Cardiac muscle cell (in vitro differentiated cells and primary cell): ENCODE data around the gene XPC. TPM values are rescaled to one million over a fixed set of nuclear protein-coding genes. Genes with fewer than 3 reads are reported as not detected.

Experiments
- DNase-seq, 2 donors: peaks; one replicate each; pipeline versions ENCODE4 v3.0.0 to v3.0.0-alpha.2; 2010 to 2017; ENCODE audit warnings: low read depth in 1 of 2, low spot score in 1 of 2
- H3K27ac ChIP-seq: fragments of 200-600 bp; sonication (generic); 2 replicates; pipeline ENCODE4 v1.5.1; 2016
- H3K27me3 ChIP-seq: fragments of 200-600 bp; sonication (generic); 2 replicates; pipeline ENCODE4 v1.6.0; 2016; ENCODE audit warnings: control low read depth
- H3K36me3 ChIP-seq: fragments of 200-600 bp; sonication (generic); 2 replicates; pipeline ENCODE4 v1.5.1; 2016; ENCODE audit warnings: control low read depth
- H3K4me1 ChIP-seq: fragments of 200-600 bp; sonication (generic); 2 replicates; pipeline ENCODE4 v1.8.1; 2017; ENCODE audit warnings: low read depth, mild to moderate bottlenecking, mixed run types
- H3K4me3 ChIP-seq: fragments of 200-600 bp; sonication (generic); 2 replicates; pipeline ENCODE4 v1.5.1; 2016; ENCODE audit warnings: mild to moderate bottlenecking
- H3K9me3 ChIP-seq: fragments of 200-600 bp; sonication (generic); 2 replicates; pipeline ENCODE4 v1.5.1; 2017; ENCODE audit warnings: low read depth, mild to moderate bottlenecking, control low read depth
- CTCF ChIP-seq: IDR thresholded peaks from 2 replicates; pipeline ENCODE4 v1.5.1; 2012; ENCODE audit warnings: low read depth, mild to moderate bottlenecking, low read length
- polyA plus RNA-seq: library from polyadenylated mRNA; unstranded; fragments of >200 nt; fragmentation: Nextera tagmentation; extraction: Ambion mirVana; gene quantifications from 2 replicates; pipeline ENCODE4 v1.2.1, GENCODE V29; 2016
- total RNA-seq: library from RNA; depleted of rRNA; stranded (reverse); fragments of >200 nt; gene quantifications from 2 replicates; pipeline ENCODE4 v1.2.3, GENCODE V29; 2016

The XPC gene
- total and polyA plus RNA-seq, 2 experiments from 2014 or later, result 26.6 to 37.7 TPM

GRCh38 chr3:14127516-14128161, 50.8 kb downstream of the XPC start:
- no peak overlapping the region for H3K4me3 ChIP-seq
- DNase-seq, result no peak
- no peak for TF ChIP-seq CTCF
- no peaks in the 10 kb centered on the region for H3K27me3 ChIP-seq
- no peaks in the 10 kb centered on the region for H3K9me3 ChIP-seq
- H3K4me1 ChIP-seq, result peaks cover 6% of the 10 kb centered on the region
- no peak overlapping the region for H3K27ac ChIP-seq
- H3K36me3 ChIP-seq, result peaks cover 23% of the 10 kb centered on the region

- DNase-seq, result no peak
Measured at GRCh38 chr3:14126887-14127505, 51.4 kb downstream of the XPC start.

DNA sequence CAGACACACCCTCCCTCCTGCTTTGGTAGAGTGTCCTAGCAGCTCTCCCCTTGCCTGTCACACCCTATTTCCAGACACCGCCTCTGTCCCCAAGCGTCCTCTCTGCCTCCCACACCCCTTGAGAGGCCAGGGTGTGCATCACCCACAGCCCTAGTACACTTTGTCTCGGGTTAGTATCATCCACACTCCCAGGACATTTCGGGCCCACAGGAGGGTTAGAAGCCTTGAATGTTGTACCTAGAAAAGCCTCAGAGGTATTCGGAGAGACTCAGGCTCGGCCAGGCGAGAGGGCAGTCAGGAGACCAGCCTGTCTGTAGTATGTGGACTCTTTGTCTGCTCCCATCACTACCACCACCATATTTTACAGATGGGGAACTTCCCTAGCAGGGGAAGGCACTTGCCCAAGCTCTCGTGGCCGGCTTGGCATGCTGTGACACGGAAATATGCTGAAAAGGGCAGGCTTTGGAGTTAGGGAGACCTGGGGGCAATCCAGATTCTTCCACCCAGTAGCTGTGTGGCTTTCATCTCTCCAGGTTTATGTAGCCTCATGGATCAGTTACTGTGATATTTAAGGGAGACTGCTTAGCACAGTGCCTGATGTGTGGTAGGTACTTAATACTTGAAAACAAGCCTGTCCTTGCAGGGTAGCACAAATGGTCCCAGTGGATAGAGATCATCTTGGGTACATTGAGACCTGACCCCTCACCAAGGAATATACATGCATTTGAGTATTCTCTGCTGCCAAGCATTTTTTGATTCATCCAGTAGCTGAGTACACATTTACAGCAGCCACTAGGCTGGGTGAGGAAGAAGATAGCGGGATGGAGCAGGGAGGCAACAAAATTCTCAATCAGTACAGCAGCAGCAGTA, 52.1 kb downstream of the XPC start:
- DNase-seq, result no peak
- no peaks in the 10 kb centered on the region for H3K9me3 ChIP-seq
- no peaks in the 10 kb centered on the region for H3K27me3 ChIP-seq
- H3K4me3 ChIP-seq, result peak overlapping the region; percentile 97
- TF ChIP-seq CTCF, result no peak
- peaks cover 17% of the 10 kb centered on the region for H3K36me3 ChIP-seq
- H3K27ac ChIP-seq, result peak overlapping the region; percentile 83
- peaks cover 6% of the 10 kb centered on the region for H3K4me1 ChIP-seq

More at GRCh38 chr3:14126887-14127505, 51.4 kb downstream of the XPC start:
- H3K9me3 ChIP-seq, result no peaks in the 10 kb centered on the region
- peaks cover 6% of the 10 kb centered on the region for H3K4me1 ChIP-seq
- no peak overlapping the region for H3K4me3 ChIP-seq
- H3K27me3 ChIP-seq, result no peaks in the 10 kb centered on the region
- no peak overlapping the region for H3K27ac ChIP-seq
- H3K36me3 ChIP-seq, result peaks cover 21% of the 10 kb centered on the region
- TF ChIP-seq CTCF, result no peak

DNA sequence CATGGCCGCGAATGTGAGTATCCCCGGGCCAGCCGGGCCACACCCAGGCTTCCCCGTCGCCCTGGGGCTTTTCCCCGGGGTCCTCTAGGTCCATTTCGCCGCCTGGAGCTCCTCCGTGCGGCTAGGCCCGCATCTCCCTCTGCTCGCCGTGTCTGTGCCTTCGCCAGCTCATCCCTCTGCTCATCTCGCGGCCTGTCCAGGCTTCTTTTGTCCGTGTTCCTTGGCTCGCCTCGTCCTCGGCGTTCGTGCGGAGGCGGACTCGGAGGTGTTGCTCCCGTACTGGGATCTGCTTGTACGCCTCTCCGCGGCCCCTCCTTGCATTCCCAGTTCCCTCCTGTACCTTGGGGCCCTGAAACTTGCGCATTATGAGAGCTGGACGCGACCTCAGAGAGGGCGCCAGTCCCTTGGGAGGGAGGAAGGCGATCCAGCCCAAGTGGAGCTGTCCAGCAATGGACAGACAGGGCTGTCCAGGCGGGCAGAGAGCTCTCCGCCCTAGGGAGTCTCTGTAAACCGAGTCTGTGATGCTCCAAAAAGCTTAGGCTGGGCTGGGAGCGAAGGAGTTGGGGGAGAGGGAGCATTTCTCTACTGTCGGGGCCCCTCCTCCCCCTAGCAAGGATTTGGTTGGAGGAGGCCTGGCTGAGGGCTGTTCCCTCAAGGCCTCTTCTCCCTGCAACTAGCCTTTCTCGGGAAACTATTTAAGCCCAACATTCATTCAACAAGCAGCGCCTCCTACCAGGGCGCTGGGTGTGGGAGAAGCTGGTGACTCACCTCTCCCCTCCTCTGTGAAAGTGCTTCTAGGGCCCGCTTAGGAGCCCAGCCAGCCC, 53.0 kb downstream of the XPC start:
- Histone ChIP-seq H3K9me3 (no peaks in the 10 kb centered on the region), H3K27ac (peak overlapping the region; percentile 83), H3K4me1 (peaks cover 6% of the 10 kb centered on the region), H3K4me3 (peak overlapping the region; percentile 97), H3K27me3 (no peaks in the 10 kb centered on the region), H3K36me3 (peaks cover 9% of the 10 kb centered on the region)
- DNase-seq, result peak; percentile 88 to 95
- peak; percentile 18 for TF ChIP-seq CTCF

DNA sequence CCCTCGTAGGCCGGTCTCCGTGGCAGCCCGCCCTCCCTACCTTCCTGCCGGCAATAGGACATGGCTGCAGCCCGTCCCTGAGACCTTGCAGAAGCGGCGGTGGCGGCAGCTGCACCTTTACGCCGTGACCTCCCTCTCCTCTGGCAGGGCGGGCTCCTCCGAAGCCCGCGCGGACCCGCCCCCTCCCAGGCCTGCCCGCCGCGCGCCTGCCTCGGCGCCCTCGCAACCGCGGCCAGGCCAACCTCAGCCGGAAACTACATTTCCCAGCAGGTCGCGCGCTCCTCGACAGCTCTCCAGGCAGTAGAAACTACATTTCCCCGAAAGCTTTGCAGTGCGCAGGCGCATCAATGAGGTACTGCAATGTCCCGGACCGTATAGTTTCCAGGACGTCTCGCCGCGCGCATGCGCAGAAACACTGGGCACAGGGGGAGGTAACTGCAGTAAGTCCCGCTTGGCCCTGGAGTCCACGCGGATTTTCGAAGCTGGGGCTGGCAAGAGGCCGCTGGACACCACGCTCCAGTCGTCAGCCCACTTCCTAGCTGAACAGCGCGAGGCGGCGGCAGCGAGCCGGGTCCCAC, 53.7 kb downstream of the XPC start, which contains the start of the genes CHCHD4 and TMEM43:
Gene CHCHD4, minus strand, starts transcription at position 256 of the 578 bp plus-strand sequence. Its CDS starts 194 bp downstream, at position 62.
Gene TMEM43, plus strand, starts transcription at position 438 of the 578 bp plus-strand sequence. CDS start 142 bp downstream, outside the sequence.
- Histone ChIP-seq H3K27ac (peak within 1 kb of the TSS; percentile 84), H3K4me1 (peaks cover 6% of the 10 kb centered on the region), H3K4me3 (peak within 1 kb of the TSS; percentile 97), H3K9me3 (no peaks in the 10 kb centered on the region), H3K36me3 (peaks cover 7% of the 10 kb centered on the region), H3K27me3 (no peaks in the 10 kb centered on the region)
- TF ChIP-seq CTCF, result no peak
- DNase-seq, result peak; percentile 98 to 99
